GM19035 (cell line): Measurements from ENCODE around the gene RNF157.
"Not testable (repeated sequence)": the region's sequence is repeated elsewhere in the genome, so short reads cannot be mapped to it uniquely, and the experiment has no call there.

Experiments
- ATAC-seq: cut with Tn5 transposase; IDR thresholded peaks from one replicate; pipeline ENCODE4 v1.9.1; 2021; ENCODE audit not compliant: unreplicated experiment

RNF157 gene

GRCh38 chr17:76236603-76237002 lies 3.7 kb downstream of the RNF157 start:
- no peak for ATAC-seq

GRCh38 chr17:76235883-76236282 lies 4.4 kb downstream of the RNF157 start:
- ATAC-seq = no peak

- ATAC-seq = no peak
These were observed 6.0 kb downstream of the RNF157 start for GRCh38 chr17:76234354-76234679.

GRCh38 chr17:76233588-76234353 lies 6.5 kb downstream of the RNF157 start:
- ATAC-seq = no peak

GRCh38 chr17:76232342-76232741 lies 8.0 kb downstream of the RNF157 start:
- no peak for ATAC-seq

GRCh38 chr17:76226749-76227148 lies 13.5 kb downstream of the RNF157 start:
- ATAC-seq = not testable (repeated sequence)

GRCh38 chr17:76225373-76226086 lies 14.8 kb downstream of the RNF157 start:
- ATAC-seq = not testable (repeated sequence)

- no peak for ATAC-seq
These were observed 16.5 kb downstream of the RNF157 start for GRCh38 chr17:76223802-76224201.

- ATAC-seq = no peak
These were observed 20.5 kb downstream of the RNF157 start for GRCh38 chr17:76219670-76220383.

- no peak for ATAC-seq
These were observed 23.2 kb downstream of the RNF157 start for GRCh38 chr17:76217081-76217480.

- ATAC-seq = no peak
These were observed 26.8 kb downstream of the RNF157 start for GRCh38 chr17:76213491-76213890.

GRCh38 chr17:76208120-76208519 lies 32.2 kb downstream of the RNF157 start:
- ATAC-seq = no peak

- ATAC-seq = no peak
These were observed 32.8 kb downstream of the RNF157 start for GRCh38 chr17:76207275-76208059.

GRCh38 chr17:76205542-76206144 lies 34.6 kb downstream of the RNF157 start:
- ATAC-seq = not testable (repeated sequence)

GRCh38 chr17:76204277-76204676 lies 36.0 kb downstream of the RNF157 start:
- ATAC-seq = no peak

GRCh38 chr17:76200354-76200753 lies 39.9 kb downstream of the RNF157 start:
- no peak for ATAC-seq

- no peak for ATAC-seq
These were observed 40.8 kb downstream of the RNF157 start for GRCh38 chr17:76199469-76199868.

GRCh38 chr17:76198702-76199101 lies 41.6 kb downstream of the RNF157 start:
- ATAC-seq = no peak

- ATAC-seq = no peak
These were observed 42.4 kb downstream of the RNF157 start for GRCh38 chr17:76197911-76198310.

GRCh38 chr17:76196675-76197074 lies 43.6 kb downstream of the RNF157 start:
- no peak for ATAC-seq
